Measurements from ENCODE around the gene MCHR1. TPM values are rescaled to one million over a fixed set of nuclear protein-coding genes. Genes with fewer than 3 reads are reported as not detected.

Gene MCHR1, protein sequence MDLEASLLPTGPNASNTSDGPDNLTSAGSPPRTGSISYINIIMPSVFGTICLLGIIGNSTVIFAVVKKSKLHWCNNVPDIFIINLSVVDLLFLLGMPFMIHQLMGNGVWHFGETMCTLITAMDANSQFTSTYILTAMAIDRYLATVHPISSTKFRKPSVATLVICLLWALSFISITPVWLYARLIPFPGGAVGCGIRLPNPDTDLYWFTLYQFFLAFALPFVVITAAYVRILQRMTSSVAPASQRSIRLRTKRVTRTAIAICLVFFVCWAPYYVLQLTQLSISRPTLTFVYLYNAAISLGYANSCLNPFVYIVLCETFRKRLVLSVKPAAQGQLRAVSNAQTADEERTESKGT
- not detected for total RNA-seq

DNA sequence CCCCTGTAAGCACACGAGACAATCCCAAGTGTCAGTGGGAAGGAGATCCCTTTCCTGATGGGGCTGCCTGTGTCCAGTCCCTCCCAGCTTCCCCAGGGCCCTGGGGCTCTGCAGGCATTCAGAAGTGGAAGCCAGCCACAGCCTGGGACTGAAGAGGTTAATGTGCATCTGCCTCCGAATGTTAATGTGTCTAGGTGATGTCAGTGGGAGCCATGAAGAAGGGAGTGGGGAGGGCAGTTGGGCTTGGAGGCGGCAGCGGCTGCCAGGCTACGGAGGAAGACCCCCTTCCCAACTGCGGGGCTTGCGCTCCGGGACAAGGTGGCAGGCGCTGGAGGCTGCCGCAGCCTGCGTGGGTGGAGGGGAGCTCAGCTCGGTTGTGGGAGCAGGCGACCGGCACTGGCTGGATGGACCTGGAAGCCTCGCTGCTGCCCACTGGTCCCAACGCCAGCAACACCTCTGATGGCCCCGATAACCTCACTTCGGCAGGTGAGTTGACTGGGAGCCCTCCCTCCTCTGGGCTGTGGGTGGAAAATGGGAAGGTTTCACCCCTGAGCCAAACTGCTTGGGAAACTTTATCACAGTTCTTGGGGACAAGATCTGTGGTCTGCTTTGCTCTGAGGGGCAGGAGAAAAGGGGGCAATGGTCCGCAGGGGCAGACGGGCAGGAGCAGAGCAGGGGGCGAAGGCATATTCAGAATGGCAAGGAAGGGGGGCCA is at the start of gene MCHR1:
MCHR1 (plus strand) TSS at position 236 of the 715 bp plus-strand sequence; CDS start at position 405, 169 bp downstream.
- Mint-ChIP-seq H3K27me3 (ENCODE audit: low read depth) (peaks cover 18% of the 10 kb centered on the region), H3K36me3 (ENCODE audit: insufficient read depth) (no peaks in the 10 kb centered on the region), H3K4me3 (no peak within 1 kb of the TSS), H3K4me1 (ENCODE audit: low read depth) (peaks cover 10% of the 10 kb centered on the region), H3K9me3 (no peaks in the 10 kb centered on the region)
- ATAC-seq (no peak), DNase-seq (no peak)

GRCh38 chr22:40631925-40632324 is 47.4 kb upstream of the MCHR1 start:
- DNase-seq = no peak
- ATAC-seq = no peak
- H3K9me3 Mint-ChIP-seq = no peaks in the 10 kb centered on the region
- H3K4me1 Mint-ChIP-seq (ENCODE audit: low read depth) = peaks cover 62% of the 10 kb centered on the region
- no peak overlapping the region for H3K4me3 Mint-ChIP-seq
- H3K27me3 Mint-ChIP-seq (ENCODE audit: low read depth) = no peaks in the 10 kb centered on the region
- H3K36me3 Mint-ChIP-seq (ENCODE audit: insufficient read depth) = peaks cover 5% of the 10 kb centered on the region

- no peaks in the 10 kb centered on the region for H3K27me3 Mint-ChIP-seq (ENCODE audit: low read depth)
- no peak for DNase-seq
- ATAC-seq = no peak
- no peaks in the 10 kb centered on the region for H3K9me3 Mint-ChIP-seq
- H3K36me3 Mint-ChIP-seq (ENCODE audit: insufficient read depth) = peaks cover 5% of the 10 kb centered on the region
- H3K4me3 Mint-ChIP-seq = no peak overlapping the region
- peaks cover 57% of the 10 kb centered on the region for H3K4me1 Mint-ChIP-seq (ENCODE audit: low read depth)
These were observed 46.2 kb upstream of the MCHR1 start for GRCh38 chr22:40633036-40633435.

GRCh38 chr22:40634119-40634903 is 45.0 kb upstream of the MCHR1 start:
- Mint-ChIP-seq H3K4me1 (ENCODE audit: low read depth) (peaks cover 47% of the 10 kb centered on the region), H3K27me3 (ENCODE audit: low read depth) (no peaks in the 10 kb centered on the region), H3K4me3 (peak overlapping the region; percentile 62), H3K36me3 (ENCODE audit: insufficient read depth) (peaks cover 5% of the 10 kb centered on the region), H3K9me3 (no peaks in the 10 kb centered on the region)
- ATAC-seq = no peak
- DNase-seq = no peak

DNA sequence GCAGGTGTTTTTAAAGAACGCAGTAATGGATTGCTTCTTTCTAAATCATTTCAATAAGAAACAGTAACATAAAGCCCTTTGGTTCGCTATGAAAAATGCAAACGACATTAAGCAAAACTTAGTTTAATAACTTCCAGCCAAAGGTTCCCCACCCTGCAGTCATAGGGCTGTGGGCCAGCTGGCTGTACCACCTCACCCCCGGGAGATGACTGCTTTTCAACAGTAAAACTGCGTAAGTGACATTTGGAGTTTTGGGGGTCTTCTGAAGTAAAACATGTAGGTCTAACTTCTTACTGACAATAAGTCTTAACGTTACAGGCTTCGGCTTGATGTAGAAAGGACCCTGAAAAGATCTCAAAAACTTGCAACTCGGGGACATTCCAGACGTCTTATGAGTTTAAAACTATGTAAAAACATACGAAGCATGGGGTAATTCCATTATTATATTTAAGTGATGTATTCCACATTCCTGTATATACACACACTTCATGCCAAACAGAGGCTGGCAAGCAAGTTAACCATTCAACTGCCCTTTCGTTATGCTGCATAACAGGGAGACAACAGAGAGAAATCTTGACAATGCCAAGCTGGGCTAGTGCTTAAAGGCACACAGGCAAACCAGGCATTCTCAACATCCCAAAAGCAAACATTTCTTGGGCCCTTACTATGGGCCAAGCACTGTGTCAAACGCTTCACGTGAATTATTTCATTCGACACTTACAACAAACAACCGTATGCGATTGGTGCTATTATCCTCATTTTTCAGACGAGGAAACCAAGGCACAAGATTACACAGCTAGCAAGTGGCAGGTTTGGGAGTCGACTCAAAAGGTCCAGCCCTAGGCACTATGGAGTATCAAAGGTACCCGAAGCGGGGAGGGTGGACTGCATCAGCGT is 44.0 kb upstream of the MCHR1 start:
- H3K4me3 Mint-ChIP-seq = peak overlapping the region; percentile 92
- H3K4me1 Mint-ChIP-seq (ENCODE audit: low read depth) = peaks cover 47% of the 10 kb centered on the region
- no peaks in the 10 kb centered on the region for H3K27me3 Mint-ChIP-seq (ENCODE audit: low read depth)
- ATAC-seq (no peak), DNase-seq (no peak)
- no peaks in the 10 kb centered on the region for H3K9me3 Mint-ChIP-seq
- H3K36me3 Mint-ChIP-seq (ENCODE audit: insufficient read depth) = peaks cover 5% of the 10 kb centered on the region

- no peak for DNase-seq
- ATAC-seq = peak; percentile 8 to 10
- Mint-ChIP-seq H3K9me3 (no peaks in the 10 kb centered on the region), H3K4me3 (peak overlapping the region; percentile 96), H3K36me3 (ENCODE audit: insufficient read depth) (peaks cover 5% of the 10 kb centered on the region), H3K27me3 (ENCODE audit: low read depth) (no peaks in the 10 kb centered on the region), H3K4me1 (ENCODE audit: low read depth) (peaks cover 45% of the 10 kb centered on the region)
These were observed 43.3 kb upstream of the MCHR1 start for GRCh38 chr22:40635940-40636379.

GRCh38 chr22:40636380-40637182 is 42.7 kb upstream of the MCHR1 start, which contains the start of gene MRTFA:
TSS of gene MRTFA (minus strand) at chr22:40636719.
- peak within 1 kb of the TSS; percentile 96 for H3K4me3 Mint-ChIP-seq
- peak; percentile 98 for DNase-seq
- ATAC-seq = peak; percentile 94 to 96
- no peaks in the 10 kb centered on the region for H3K27me3 Mint-ChIP-seq (ENCODE audit: low read depth)
- H3K4me1 Mint-ChIP-seq (ENCODE audit: low read depth) = peaks cover 39% of the 10 kb centered on the region
- peaks cover 5% of the 10 kb centered on the region for H3K36me3 Mint-ChIP-seq (ENCODE audit: insufficient read depth)
- H3K9me3 Mint-ChIP-seq = no peaks in the 10 kb centered on the region

DNA sequence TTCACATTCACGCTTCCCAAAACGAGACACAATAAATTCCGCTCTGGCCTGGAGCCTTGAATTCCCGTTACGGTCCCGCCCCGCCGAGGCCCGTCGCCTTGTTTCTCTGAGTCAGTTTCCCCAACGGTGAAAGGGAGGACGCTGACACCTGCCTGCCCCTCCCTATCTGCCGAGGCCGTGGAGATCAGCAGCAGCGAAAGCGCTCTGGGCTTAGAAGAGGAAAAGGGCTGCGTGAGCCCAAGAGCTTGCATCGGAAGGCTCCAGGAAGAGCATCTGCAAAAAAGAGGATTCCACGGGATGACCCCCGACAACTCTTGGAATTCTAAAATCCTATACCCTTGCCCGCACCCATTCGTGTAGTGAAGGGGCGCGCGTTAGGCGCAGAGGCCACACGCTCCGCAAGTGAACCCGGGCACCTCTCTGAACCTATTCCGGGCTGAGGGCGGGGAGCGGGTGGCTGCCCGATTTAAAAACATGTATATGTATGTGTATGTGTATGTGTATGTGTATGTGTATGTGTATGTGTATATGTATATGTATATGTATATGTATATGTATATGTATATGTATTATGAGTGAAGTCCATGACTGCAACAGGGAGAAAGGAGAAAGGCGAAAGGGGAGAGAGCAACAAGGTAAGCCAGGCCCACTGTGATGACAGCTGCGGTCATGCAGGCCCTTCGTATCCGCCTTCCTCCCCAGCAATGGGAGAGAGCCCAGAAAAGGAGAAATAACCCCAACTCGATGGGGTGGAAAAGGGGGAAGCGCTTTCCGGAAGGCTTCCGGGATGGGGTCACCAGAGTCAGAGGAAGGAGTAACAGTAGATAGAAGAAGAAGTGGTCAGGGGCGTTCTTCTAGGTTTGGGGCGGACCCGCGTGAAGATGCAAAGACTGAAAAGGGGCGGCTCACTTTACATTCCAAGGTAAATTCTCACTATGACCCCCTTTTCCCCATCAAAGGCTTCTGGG is 41.8 kb upstream of the MCHR1 start:
- ATAC-seq (peak; percentile 32 to 42), DNase-seq (peak; percentile 53)
- H3K9me3 Mint-ChIP-seq = no peaks in the 10 kb centered on the region
- H3K4me1 Mint-ChIP-seq (ENCODE audit: low read depth) = peaks cover 32% of the 10 kb centered on the region
- H3K4me3 Mint-ChIP-seq = peak overlapping the region; percentile 96
- H3K27me3 Mint-ChIP-seq (ENCODE audit: low read depth) = no peaks in the 10 kb centered on the region
- peaks cover 5% of the 10 kb centered on the region for H3K36me3 Mint-ChIP-seq (ENCODE audit: insufficient read depth)

DNA sequence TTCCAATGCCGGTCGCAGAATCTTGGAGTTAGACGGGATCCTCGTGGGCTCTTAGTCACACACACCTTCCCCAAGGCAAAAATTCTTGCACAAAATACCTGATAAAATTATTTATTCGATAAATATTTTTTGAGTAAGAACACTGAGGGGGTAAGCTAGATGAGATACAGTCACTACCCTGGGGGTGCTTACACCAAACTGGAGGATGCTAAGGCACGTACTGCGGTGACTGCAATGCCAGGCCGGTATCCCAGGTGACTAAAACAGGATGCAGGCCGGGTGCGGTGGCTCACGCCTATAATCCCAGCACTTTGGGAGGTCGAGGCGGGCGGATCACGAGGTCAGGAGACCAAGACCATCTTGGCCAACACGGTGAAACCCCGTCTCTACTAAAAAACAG is 41.0 kb upstream of the MCHR1 start:
- Mint-ChIP-seq H3K36me3 (ENCODE audit: insufficient read depth) (peaks cover 3% of the 10 kb centered on the region), H3K4me1 (ENCODE audit: low read depth) (peaks cover 25% of the 10 kb centered on the region), H3K9me3 (no peaks in the 10 kb centered on the region), H3K4me3 (no peak overlapping the region), H3K27me3 (ENCODE audit: low read depth) (no peaks in the 10 kb centered on the region)
- ATAC-seq (no peak), DNase-seq (no peak)

GRCh38 chr22:40641269-40641668 is 38.0 kb upstream of the MCHR1 start:
- Mint-ChIP-seq H3K9me3 (no peaks in the 10 kb centered on the region), H3K27me3 (ENCODE audit: low read depth) (no peaks in the 10 kb centered on the region), H3K36me3 (ENCODE audit: insufficient read depth) (no peaks in the 10 kb centered on the region), H3K4me3 (no peak overlapping the region), H3K4me1 (ENCODE audit: low read depth) (peaks cover 8% of the 10 kb centered on the region)
- ATAC-seq (no peak), DNase-seq (no peak)

DNA sequence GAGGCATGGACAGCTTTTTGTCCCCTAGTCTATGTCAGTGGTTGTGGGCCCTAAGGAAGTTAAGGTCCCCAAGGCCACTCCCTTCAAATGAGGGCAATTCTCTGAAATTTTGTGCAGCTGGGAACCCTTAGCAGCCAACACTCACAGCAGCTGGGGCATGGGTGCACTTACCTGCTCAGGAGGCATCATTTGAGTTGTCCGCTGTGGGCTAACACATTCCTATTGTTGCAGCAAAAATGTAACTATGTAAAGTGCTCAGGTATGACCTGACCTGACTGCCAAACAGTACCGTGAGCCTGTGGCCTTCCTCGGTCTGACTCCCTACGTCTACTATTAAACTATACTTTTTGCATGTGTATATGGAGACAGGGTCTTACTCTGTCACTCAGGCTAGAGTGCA is 37.0 kb upstream of the MCHR1 start:
- no peak for ATAC-seq
- H3K27me3 Mint-ChIP-seq (ENCODE audit: low read depth) = no peaks in the 10 kb centered on the region
- H3K4me3 Mint-ChIP-seq = no peak overlapping the region
- DNase-seq = no peak
- H3K36me3 Mint-ChIP-seq (ENCODE audit: insufficient read depth) = no peaks in the 10 kb centered on the region
- H3K4me1 Mint-ChIP-seq (ENCODE audit: low read depth) = peaks cover 10% of the 10 kb centered on the region
- no peaks in the 10 kb centered on the region for H3K9me3 Mint-ChIP-seq

- Mint-ChIP-seq H3K27me3 (ENCODE audit: low read depth) (no peaks in the 10 kb centered on the region), H3K4me1 (ENCODE audit: low read depth) (peaks cover 7% of the 10 kb centered on the region), H3K36me3 (ENCODE audit: insufficient read depth) (no peaks in the 10 kb centered on the region), H3K9me3 (no peaks in the 10 kb centered on the region), H3K4me3 (no peak overlapping the region)
- DNase-seq (no peak), ATAC-seq (no peak)
These were observed 33.6 kb upstream of the MCHR1 start for GRCh38 chr22:40645579-40646197.
